Adrenal gland (tissue), 5 donors: Measurements from ENCODE around the gene DEDD2.

Source experiments
- POLR2A ChIP-seq, 2 donors: fragments of 450-650 bp; IDR thresholded peaks; one replicate each; pipeline ENCODE4 v1.6.1; 2017; ENCODE audit warnings: antibody characterized with exemption in 2 of 2, mild to moderate bottlenecking in 2 of 2, moderate library complexity in 1 of 2
- TF ChIP-seq, protein P1 (sequence below), 6 experiments: fragments of 450-650 bp in 4 of 6; fragments of 200-600 bp in 2 of 6; sonication (generic) in 1 of 6; IDR thresholded peaks; 1 replicate in 5 of 6; 2 replicates in 1 of 6; pipeline versions ENCODE4 v1.5.1 to v1.8.0; 2016 to 2021; ENCODE audit warnings: antibody characterized with exemption in 6 of 6, mild to moderate bottlenecking in 2 of 6, moderate library complexity in 1 of 6
- donor health status: DM: no; HTN: no; CAD: no.

DNA sequence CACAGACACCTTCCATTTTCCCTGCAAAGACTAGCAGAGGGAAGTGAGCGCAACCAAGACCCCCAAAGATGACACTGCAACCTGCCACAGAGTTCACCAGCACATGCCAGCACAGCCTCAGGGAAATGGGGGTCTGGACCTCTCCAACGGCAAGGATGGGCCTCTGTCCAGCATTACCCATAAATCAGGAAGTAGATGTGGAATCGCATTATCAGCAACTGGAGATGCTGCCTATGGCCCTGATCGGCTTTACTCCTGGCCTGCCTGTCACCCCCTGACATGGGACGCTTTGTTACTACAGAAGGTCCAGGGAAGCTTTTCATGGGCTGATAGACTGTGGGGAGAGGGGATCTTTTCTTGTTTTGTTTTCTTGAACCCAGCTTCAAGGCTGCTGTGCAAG lies 43.8 kb downstream of the DEDD2 start:
- no peak for TF ChIP-seq POLR2A (IDR thresholded peaks at IDR 0.05)
- TF ChIP-seq, protein P1, sequence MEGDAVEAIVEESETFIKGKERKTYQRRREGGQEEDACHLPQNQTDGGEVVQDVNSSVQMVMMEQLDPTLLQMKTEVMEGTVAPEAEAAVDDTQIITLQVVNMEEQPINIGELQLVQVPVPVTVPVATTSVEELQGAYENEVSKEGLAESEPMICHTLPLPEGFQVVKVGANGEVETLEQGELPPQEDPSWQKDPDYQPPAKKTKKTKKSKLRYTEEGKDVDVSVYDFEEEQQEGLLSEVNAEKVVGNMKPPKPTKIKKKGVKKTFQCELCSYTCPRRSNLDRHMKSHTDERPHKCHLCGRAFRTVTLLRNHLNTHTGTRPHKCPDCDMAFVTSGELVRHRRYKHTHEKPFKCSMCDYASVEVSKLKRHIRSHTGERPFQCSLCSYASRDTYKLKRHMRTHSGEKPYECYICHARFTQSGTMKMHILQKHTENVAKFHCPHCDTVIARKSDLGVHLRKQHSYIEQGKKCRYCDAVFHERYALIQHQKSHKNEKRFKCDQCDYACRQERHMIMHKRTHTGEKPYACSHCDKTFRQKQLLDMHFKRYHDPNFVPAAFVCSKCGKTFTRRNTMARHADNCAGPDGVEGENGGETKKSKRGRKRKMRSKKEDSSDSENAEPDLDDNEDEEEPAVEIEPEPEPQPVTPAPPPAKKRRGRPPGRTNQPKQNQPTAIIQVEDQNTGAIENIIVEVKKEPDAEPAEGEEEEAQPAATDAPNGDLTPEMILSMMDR (IDR thresholded peaks at IDR 0.05), result no peak
